A549 (cell line): ENCODE measurements around the gene PTPRN2.

Experiments used
- EP300 ChIP-seq, 2 experiments: fragments of >200 bp; sonication (Bioruptor Twin); formaldehyde crosslinking; IDR thresholded peaks; 2 replicates in 1 of 2; 3 replicates in 1 of 2; pipeline ENCODE4 v1.6.1; 2016 to 2017
- ESRRA ChIP-seq: fragments of 150-350 bp; IDR thresholded peaks from 2 replicates; pipeline ENCODE4 v1.6.1; 2014; ENCODE audit warnings: mild to moderate bottlenecking, low read length, borderline replicate concordance
- POLR2A ChIP-seq: IDR thresholded peaks from 2 replicates; pipeline ENCODE4 v1.6.1; 2012; ENCODE audit warnings: mild to moderate bottlenecking, low read length
- TF ChIP-seq, protein P1 (sequence below): fragments of >200 bp; sonication (Bioruptor Twin); formaldehyde crosslinking; IDR thresholded peaks from 3 replicates; pipeline ENCODE4 v1.5.1; 2016
- TF ChIP-seq, protein P2 (sequence below): fragments of 200-600 bp; sonication (generic); IDR thresholded peaks from 2 replicates; pipeline ENCODE4 v1.6.1; 2016; ENCODE audit warnings: antibody characterized with exemption, mild to moderate bottlenecking, moderate library complexity
- TF ChIP-seq, protein P3 (sequence below): IDR thresholded peaks from 2 replicates; pipeline ENCODE4 v1.6.1; 2012

DNA sequence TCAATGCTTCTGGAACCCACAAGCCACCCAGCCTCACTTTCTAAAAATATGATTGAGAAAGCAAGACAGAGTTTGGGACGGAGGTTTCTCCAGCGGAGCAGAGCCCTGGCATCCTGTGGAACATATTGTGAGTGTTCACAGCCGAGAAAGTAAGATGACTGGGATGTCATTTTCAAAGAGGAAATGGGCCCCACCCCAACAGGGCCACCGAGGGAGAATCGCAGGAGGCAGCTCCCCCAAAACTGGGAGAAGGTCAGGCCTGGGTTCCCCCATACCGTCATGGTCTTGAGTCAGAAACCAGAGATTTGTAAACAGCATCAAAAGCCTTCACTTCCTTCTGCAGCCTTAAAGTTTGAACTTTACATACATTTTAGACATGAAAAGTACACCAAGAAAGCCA, 560.0 kb downstream of the PTPRN2 start:
- TF ChIP-seq, protein P1, sequence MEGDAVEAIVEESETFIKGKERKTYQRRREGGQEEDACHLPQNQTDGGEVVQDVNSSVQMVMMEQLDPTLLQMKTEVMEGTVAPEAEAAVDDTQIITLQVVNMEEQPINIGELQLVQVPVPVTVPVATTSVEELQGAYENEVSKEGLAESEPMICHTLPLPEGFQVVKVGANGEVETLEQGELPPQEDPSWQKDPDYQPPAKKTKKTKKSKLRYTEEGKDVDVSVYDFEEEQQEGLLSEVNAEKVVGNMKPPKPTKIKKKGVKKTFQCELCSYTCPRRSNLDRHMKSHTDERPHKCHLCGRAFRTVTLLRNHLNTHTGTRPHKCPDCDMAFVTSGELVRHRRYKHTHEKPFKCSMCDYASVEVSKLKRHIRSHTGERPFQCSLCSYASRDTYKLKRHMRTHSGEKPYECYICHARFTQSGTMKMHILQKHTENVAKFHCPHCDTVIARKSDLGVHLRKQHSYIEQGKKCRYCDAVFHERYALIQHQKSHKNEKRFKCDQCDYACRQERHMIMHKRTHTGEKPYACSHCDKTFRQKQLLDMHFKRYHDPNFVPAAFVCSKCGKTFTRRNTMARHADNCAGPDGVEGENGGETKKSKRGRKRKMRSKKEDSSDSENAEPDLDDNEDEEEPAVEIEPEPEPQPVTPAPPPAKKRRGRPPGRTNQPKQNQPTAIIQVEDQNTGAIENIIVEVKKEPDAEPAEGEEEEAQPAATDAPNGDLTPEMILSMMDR: no peak
- TF ChIP-seq, protein P2, sequence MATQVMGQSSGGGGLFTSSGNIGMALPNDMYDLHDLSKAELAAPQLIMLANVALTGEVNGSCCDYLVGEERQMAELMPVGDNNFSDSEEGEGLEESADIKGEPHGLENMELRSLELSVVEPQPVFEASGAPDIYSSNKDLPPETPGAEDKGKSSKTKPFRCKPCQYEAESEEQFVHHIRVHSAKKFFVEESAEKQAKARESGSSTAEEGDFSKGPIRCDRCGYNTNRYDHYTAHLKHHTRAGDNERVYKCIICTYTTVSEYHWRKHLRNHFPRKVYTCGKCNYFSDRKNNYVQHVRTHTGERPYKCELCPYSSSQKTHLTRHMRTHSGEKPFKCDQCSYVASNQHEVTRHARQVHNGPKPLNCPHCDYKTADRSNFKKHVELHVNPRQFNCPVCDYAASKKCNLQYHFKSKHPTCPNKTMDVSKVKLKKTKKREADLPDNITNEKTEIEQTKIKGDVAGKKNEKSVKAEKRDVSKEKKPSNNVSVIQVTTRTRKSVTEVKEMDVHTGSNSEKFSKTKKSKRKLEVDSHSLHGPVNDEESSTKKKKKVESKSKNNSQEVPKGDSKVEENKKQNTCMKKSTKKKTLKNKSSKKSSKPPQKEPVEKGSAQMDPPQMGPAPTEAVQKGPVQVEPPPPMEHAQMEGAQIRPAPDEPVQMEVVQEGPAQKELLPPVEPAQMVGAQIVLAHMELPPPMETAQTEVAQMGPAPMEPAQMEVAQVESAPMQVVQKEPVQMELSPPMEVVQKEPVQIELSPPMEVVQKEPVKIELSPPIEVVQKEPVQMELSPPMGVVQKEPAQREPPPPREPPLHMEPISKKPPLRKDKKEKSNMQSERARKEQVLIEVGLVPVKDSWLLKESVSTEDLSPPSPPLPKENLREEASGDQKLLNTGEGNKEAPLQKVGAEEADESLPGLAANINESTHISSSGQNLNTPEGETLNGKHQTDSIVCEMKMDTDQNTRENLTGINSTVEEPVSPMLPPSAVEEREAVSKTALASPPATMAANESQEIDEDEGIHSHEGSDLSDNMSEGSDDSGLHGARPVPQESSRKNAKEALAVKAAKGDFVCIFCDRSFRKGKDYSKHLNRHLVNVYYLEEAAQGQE: no peak
- no peak for TF ChIP-seq POLR2A
- TF ChIP-seq ESRRA: no peak
- TF ChIP-seq, protein P3, sequence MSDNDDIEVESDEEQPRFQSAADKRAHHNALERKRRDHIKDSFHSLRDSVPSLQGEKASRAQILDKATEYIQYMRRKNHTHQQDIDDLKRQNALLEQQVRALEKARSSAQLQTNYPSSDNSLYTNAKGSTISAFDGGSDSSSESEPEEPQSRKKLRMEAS: no peak
- no peak for TF ChIP-seq EP300 (IDR thresholded peaks at IDR 0.05)
